ENCODE results near the gene TUBA1A.
A peak's percentile ranks its signal among the peaks of the same experiment; 100 is the strongest.
"Not testable (repeated sequence)": the region's sequence is repeated elsewhere in the genome, so short reads cannot be mapped to it uniquely, and the experiment has no call there.

TUBA1A gene

DNA sequence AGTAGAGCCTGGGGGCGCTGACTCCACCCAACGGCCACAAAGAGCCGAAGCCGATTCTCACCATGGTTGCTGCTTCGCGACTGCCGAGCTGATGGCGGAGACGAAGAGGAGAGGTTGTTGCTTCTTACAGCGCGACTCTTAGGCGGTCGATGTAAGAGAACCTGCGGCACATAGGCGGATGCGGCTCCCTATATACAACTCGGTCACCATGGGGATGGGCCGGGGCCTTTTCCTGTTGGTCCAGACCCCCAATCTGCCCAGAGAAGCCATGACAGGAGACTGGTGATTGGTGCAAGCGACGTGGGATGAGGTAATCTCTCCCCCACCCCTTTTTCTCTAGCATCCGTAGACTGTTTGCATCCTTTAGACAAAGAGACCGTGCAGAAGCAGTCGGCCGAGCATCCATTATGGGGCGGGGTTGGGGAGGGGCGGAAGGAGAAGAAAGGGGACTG, at the start of gene TUBA1A:
TSS of gene TUBA1A (minus strand) at position 165 of the 452 bp plus-strand sequence. CDS start at position 64, 101 bp downstream.
- DNase-seq = peak; percentile 100

DNA sequence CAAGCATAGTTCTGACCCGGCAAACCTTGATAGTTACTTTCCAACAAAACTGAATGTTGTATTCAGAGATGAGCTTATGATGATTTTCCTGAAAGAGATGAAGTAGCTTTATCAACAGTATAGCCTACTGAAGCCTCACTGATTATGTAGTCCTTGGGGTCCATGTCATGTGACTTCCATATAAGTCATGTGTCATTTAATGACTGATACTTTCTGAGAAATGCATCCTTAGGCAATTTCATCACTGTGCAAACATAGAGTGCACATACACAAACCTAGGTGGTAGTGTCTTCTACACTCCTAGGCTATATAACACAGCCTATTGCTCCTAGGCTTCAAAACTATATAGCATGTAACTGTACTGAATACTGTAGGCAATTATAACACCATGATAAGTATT, 47.5 kb upstream of the TUBA1A start:
- DNase-seq = no peak

- DNase-seq = no peak
These were observed 45.1 kb upstream of the TUBA1A start for GRCh38 chr12:49233842-49234526.

- DNase-seq = peak; percentile 91
These were observed 44.3 kb upstream of the TUBA1A start for GRCh38 chr12:49232940-49233841.

GRCh38 chr12:49231878-49232655, 43.2 kb upstream of the TUBA1A start:
- DNase-seq = no peak

DNA sequence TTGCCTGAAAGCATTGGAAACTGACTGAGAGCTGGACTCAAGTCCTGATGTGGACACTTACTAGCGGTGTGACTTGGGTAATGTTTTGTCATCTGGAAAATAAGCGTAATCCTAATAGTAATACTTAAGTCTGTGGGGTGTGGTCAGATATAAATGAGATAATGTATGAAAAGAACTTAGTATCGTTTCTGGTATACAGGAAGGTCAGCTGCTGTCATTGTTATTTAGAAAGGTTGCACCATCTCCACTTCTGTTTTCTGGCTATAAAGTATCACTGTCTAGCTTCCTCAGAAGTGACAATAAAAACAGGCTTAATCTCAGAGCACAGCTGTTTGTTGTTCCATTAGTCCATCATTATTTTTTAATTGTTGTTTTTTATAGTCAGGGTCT, 41.9 kb upstream of the TUBA1A start:
- no peak for DNase-seq

- no peak for DNase-seq
These were observed 41.4 kb upstream of the TUBA1A start for GRCh38 chr12:49230176-49230804.

- DNase-seq = no peak
These were observed 39.8 kb upstream of the TUBA1A start for GRCh38 chr12:49228653-49229052.

- no peak for DNase-seq
These were observed 38.8 kb upstream of the TUBA1A start for GRCh38 chr12:49227713-49228112.

GRCh38 chr12:49225576-49226166, 36.8 kb upstream of the TUBA1A start:
- no peak for DNase-seq

DNA sequence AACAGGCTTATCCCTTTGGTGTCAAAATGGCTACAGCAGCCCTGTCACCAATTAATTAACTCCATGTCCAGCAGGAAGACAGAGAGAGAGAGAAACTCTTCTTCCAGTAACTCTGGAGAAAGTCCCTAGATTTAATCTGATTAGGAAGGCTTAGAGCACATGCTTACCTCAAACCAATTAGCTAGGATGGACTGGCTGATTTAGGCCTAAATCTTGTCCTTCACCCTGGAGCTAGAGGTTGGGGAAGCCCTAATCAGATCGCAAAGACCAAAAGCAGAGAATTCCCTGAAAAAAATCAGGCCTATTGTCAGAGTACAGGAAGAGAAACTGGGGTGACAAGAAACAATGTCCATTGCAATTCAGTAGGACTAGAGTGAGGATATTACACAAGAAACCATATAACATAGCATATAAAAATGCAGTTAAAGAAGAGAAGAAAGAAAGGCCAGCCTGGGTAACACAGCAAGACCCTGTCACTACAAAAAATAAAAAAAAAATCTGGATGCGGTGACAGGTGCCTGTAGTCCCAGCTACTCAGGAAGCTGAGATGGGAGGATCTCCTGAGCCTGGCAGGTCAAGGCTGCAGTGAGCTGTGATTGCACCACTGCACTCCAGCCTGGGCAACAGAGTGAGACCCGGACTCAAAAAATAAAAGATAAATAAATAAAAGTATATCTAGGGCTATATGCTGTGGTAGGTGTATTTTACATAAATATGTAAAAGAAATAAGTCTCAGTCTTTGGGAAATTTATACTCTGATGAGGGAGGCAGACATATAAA, 34.9 kb upstream of the TUBA1A start:
- DNase-seq = no peak

DNA sequence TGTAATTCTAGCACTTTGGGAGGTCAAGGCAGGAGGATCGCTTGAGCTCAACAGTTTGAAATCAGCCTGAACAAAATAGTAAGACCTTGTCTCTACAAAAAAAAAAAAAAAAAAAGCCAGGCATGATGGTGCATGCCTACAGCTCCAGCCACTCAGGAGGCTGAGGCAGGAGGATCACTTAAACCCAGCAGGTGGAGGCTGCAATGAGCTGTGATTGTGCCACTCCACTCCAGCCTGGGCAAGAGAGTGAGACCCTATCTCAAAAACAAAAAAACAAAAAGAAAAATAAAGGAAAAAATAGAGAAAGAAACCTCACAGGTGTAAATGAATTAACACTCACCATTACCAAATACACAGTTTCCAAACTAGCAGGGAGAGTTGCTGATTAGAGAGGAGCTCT, 34.2 kb upstream of the TUBA1A start:
- DNase-seq = no peak

- DNase-seq = no peak
These were observed 32.1 kb upstream of the TUBA1A start for GRCh38 chr12:49220972-49221371.

GRCh38 chr12:49219417-49220026, 30.6 kb upstream of the TUBA1A start:
- DNase-seq = no peak

DNA sequence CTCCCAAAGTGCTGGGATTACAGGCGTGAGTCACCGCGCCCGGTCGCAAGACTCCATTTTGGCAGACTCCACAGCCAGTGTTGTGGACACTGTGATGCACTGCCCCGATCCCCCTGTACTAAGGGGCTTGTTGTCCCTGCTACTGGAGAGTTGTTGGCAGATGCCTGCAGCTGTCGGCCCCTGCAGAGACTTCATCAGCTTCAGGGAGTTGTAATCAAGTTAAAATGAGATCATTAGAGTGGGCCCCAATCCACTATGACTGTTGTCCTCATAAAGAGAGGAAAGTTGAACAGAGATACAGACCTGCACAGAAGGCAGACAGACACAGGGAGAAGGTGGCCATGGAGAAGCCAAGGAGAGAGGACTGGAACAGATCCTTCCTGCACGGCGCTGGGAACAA, 23.7 kb upstream of the TUBA1A start:
- no peak for DNase-seq

DNA sequence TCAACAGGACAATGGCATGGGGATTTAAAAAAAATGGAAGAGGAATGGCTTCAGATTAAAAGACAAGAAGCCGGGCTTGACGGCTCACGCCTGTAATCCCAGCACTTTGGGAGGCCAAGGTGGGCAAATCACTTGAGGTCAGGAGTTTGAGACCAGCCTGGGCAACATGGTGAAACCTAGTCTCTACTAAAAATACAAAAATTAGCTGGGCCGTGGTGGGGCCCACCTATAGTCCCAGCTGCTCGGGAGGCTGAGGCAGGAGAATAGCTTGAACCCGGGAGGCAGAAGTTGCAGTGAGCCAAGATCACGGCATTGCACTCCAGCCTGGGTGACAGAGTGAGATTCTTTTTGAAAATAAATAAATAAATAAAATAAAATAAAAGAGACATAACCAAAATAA, 21.8 kb upstream of the TUBA1A start:
- not testable (repeated sequence) for DNase-seq

GRCh38 chr12:49208676-49209075, 19.8 kb upstream of the TUBA1A start:
- DNase-seq = no peak

DNA sequence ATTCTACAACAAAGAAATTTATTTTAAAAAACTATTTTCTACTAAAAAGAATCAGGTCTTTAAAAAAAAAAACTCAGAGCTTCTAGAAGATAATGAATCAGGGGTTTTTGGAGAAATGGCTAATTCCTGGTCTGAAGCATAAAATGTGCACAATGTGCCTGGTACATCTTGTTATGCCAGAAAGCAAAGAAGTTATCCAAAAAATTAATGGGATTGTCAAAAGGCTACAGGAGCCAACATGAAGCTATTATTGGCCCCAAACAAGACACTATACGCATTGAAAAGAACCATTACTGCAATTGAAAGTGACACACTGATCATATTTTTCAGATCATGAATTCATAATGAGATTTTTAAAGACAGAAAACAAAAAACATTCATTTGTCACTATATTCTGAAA, 19.3 kb upstream of the TUBA1A start:
- no peak for DNase-seq

GRCh38 chr12:49206389-49206788, 17.5 kb upstream of the TUBA1A start:
- DNase-seq = no peak

- peak; percentile 64 for DNase-seq
These were observed 12.9 kb upstream of the TUBA1A start for GRCh38 chr12:49201595-49202295.
